GM21529 (cell line): Measurements from ENCODE around the gene LY6G6F.

Source experiments
- ATAC-seq: cut with Tn5 transposase; IDR thresholded peaks from one replicate; pipeline ENCODE4 v1.9.1; 2021; ENCODE audit not compliant: unreplicated experiment

LY6G6F gene

DNA sequence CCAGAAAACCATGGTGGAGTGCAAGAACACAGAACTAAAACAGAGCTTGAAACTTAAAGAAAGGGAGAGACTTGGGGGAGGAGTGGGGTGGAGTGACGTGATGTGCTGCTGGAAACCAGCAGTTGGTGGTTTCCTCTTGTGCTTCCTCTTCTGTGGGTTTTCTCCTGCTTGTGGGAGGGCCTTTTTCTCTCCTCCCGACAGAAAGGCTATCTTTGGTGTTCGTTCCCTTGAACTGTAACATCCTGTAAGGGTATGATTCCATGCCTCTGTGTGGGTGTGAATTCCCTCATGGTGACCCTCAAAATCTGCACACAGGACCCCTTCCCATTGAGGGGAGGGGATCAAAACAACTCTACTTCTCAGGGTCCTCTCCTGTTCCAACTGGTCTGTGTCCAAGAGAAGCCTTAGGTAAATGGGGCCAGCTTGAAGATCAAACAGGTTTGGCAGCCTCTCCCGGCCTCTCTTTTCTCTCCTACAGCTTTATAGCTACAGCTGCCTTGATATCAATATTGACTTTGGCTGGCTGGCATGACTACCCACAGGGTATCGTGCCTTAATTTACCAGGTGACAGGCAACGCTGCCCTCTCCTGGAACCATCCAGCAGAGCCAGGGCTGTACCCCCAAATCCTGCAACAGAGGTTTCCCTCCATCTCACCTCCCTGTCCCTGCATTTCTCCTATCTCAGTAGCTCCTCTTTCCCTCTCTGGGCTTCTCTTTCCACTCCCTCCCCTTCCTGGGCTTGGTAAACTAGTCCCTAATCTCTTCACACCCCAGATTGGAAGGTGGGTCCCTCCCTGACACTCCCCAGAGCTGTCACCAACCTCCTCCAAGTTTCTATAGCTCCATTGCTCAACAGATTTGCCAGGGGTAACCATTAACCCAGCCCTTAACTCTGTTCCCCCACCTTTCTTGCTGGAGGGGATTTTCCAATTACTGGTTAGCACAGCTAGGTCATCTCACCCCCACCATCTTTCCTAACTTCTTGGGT lies 31.6 kb downstream of the LY6G6F start:
- peak; percentile 24 for ATAC-seq

DNA sequence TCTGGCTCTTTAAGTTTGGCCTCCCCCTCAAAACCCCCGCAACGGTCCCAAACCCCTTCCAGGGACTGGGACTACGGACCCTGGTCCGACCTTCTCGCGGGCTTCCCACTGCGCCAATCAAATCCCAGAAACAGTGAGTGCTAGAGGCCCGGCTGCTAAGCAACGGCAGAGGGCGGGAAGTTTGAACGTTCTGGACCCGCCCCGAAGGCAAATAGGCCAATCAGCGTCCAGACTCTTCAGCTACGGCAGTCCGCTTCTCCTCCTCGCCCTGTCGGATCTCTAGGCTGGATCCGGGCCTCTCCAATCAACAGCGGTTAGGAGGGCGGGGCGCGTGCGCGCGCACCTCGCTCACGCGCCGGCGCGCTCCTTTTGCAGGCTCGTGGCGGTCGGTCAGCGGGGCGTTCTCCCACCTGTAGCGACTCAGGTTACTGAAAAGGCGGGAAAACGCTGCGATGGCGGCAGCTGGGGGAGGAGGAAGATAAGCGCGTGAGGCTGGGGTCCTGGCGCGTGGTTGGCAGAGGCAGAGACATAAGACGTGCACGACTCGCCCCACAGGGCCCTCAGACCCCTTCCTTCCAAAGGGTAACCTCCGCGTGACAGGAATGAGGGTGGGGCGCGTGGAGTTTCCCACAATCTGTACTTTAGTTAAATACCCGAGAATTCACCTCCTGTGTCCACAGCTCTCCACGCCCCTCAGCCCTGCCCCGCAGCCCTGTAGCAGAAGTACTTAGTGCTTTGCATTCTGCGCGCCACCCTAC lies 33.2 kb downstream of the LY6G6F start, which contains the start of gene MSH5:
MSH5 (plus strand) TSS at position 367 of the 758 bp plus-strand sequence. CDS start 462 bp downstream, outside the sequence.
- ATAC-seq: peak; percentile 74

DNA sequence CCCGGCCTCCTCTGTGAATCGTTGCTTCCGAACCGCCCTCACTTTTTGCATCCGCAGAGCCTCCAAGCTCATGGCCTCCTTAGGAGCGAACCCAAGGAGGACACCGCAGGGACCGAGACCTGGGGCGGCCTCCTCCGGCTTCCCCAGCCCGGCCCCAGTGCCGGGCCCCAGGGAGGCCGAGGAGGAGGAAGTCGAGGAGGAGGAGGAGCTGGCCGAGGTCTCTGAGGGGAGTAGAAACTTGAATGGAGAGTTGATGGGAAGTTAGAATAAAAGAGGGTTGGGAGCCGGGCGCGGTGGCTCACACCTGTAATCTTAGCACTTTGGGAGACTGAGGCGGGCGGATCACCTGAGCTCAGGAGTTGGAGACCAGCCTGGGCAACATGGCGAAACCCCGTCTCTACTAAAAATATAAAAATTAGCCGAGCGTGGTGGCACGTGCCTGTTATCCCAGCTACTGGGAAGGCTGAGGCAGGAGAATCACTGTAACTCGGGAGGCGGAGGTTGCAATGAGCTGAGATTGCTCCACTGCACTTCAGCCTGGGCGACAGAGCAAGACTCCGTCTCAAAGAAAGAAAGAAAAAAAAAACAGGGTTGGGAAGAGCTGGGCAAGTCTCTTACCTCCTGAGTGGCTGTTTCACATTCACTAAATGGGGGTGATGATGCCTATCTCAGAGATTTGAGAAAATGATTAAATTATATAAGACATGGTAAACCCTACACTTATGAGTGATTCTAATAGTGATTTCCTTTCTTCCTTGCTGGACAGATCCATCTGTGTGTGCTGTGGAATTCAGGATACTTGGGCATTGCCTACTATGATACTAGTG lies 33.9 kb downstream of the LY6G6F start:
- ATAC-seq: no peak

DNA sequence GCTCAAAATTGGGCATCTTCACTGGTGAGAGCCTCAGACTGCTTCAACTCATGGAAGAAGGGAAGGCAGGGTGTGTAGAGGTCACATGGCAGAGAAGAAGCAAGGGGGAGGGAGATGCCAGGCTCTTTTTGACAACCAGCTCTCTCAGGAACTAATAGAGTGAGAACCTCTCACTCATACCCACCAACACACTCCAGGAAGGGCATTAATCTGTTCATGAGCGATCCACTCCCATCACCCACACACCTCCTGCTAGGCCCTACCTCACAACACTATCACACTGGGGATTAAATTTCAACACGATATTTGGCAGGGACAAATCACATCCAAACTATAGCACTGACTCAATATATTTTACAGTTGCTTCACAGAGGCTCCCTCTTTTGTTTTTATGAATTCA lies 35.1 kb downstream of the LY6G6F start:
- no peak for ATAC-seq

DNA sequence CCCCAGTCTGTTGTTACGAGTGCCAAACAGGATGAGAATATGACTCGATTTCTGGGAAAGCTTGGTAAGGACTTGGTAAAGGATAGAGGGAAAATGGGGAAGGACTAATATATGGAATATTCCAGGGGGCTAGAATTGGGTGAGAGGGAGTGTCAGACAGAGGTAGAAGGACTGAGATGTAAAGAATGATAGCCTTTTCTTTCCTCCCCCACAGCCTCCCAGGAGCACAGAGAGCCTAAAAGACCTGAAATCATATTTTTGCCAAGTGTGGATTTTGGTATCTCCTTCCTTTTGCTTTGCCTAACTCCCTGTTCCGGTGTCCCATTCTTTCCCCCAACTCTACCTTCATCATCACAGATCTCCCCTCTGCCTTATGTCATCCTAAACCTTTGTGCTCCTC lies 36.2 kb downstream of the LY6G6F start:
- ATAC-seq: no peak

DNA sequence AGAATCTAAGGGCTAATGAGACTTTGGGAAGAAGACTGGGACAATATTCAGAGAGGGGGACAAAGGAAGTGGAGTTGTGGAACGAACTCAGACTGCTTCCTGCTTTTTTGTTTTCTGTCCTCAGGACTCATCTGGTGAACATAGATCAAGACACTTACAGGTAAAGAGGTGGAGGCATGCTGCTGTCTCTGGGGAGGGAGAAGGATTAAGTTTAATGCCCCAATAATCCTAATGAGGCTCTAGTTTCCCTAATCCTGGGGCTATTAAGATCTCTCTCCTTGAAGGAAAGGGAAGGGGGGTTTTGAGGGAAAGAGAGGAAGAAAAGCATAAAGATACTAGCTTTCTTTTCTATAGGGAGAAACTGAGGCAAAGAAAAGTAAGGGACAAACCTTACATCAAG lies 37.8 kb downstream of the LY6G6F start:
- ATAC-seq: no peak

DNA sequence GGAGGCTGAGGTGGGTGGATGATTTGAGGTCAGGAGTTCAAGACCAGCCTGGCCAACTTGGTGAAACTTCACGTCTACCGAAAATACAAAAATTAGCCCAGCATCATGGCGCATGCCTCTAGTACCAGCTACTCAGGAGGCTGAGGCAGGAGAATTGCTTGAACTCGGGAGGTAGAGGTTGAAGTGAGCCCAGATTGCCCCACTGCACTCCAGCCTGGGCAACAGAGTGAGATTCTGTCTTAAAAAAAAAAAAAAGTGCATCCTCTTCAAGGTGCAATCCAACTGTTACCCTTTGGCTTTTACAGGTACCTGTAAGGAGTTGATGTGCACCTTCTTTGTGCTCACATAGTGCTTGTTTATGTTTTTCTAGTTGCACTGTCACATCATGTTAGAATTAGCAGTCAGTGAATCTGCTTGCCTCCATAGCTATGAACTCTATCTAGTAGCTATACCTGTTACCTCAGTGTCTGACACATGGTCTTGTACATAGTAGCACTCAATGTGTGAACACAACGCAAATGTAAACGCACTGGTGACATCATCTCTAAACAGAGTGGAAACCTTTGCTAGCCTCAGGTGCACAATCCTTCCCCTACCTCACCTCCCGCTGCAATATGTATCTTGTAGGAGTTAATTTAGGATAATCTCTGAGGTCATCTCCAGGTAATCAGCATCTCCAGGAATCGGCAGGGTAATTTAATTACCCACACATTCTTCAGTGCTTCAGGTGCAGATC lies 42.8 kb downstream of the LY6G6F start:
- no peak for ATAC-seq

DNA sequence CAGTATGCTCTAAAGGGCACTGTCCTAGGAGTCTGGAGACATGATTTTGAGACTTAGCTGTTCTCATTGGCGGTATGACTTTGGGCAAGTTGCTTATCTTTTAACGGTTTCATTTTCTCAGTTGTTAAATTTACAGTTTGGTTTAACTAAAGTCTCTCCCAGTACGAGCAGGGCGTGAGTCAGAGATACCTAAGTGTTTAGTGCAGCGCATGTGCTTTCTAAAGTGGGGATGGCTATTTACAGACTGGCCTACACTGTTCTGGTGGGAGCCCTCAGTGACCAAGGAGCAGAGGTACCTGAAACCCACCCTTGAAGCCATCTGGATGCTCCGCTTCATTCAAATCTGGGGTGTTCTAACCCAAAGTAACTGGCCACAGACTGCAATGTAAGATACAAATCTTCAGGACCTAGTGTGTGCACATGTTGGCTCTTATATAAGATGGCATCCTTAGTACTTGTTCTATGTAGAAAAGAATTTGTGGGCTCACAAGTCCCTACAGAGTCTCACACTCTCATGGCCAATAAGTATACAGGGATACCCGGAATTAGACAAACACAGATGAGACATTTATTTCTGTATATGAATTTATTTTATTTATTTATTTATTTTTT lies 43.9 kb downstream of the LY6G6F start:
- no peak for ATAC-seq

DNA sequence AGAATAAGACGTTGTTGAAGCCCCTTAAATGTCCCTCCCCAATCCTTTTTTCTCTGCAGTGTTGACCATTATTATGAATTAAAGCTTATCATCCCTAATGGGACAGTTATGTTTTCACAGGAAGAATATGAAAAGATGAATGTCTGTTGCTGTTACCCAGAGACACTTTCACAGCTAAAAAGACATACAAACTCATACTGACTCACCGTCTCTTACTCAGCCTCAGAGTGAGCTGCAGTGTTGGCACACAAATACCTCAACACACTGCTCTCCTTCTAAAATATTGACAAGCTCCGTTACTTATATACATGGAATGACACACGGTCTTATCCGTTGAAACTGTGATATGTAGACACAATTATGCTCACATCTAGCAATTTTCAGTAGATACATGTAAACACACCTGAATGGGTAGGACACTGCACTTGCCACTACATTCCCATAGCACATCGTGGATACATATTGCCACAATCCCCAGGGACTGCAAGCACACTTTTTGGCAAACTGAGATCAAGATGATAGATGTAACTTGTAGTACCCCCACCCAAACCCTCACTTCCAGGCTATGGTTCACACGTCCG lies 46.2 kb downstream of the LY6G6F start:
- ATAC-seq: no peak

DNA sequence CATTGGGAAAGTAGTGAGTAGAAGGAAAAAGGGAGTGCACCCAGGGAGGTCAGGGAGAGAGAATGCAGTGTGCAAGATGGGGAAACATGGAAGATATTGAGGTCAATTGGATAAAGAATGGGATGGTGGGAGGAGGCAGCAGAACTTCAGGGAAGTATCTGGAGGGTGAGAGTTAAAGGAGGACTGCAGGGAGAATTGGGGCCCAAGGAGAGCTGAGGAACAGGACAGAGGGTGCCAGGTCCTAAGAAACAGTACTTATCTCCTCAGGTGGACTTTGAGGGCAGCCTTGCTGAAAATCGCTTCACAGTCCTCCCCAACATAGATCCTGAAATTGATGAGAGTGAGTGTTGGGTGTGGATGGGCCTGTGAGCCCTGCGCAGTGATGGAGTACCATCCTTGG lies 51.6 kb downstream of the LY6G6F start:
- ATAC-seq: no peak
